ENCODE data around the gene FOXRED1.

FOXRED1 gene

DNA sequence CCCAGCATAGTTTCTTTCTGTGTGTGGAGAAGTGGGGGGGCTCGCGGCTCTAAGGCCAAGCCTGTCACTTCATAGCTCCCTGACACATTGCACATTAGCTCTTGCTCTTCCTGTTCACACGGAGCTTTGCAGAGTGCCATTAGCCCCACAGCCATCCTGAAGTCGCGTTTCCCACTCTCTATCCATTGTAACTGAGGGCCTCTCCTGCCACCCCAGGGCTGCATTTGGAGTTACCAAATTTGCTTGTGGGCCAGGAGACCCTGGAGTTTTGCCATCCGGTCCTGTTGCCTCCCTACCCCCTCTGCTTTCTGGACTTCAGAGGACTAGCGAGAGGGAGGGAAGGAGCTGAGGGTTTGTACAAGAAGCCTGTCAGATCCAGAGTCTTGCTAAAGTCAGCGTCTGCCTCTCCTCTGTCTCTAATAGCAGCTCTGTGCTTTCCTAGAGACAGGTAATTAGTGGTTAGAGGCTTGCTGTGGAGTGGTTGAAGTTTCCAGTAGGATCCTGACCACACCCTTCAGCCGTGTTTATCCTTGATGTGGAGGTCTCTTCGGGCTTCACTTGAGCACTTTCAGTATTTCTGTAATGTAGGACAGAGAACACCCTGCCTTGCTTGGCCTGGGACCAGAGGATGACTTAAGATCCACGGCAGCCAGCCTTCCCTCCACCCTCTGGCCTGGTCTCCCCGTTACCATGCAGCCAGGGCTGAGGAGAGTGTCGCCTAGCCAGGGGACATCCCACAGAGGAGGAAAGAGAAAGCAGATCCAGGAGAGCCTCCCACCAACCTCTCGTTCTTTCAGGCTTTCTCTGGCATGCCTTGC lies 49.0 kb downstream of the FOXRED1 start:
- no peak for DNase-seq (ENCODE audit: low spot score)
- TF ChIP-seq, protein P1, sequence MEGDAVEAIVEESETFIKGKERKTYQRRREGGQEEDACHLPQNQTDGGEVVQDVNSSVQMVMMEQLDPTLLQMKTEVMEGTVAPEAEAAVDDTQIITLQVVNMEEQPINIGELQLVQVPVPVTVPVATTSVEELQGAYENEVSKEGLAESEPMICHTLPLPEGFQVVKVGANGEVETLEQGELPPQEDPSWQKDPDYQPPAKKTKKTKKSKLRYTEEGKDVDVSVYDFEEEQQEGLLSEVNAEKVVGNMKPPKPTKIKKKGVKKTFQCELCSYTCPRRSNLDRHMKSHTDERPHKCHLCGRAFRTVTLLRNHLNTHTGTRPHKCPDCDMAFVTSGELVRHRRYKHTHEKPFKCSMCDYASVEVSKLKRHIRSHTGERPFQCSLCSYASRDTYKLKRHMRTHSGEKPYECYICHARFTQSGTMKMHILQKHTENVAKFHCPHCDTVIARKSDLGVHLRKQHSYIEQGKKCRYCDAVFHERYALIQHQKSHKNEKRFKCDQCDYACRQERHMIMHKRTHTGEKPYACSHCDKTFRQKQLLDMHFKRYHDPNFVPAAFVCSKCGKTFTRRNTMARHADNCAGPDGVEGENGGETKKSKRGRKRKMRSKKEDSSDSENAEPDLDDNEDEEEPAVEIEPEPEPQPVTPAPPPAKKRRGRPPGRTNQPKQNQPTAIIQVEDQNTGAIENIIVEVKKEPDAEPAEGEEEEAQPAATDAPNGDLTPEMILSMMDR (IDR thresholded peaks at IDR 0.05; ENCODE audit: borderline replicate concordance, control extremely low read depth, extremely low read depth, insufficient read depth, missing control alignments) = no peak
- in situ Hi-C loops (cut with MboI; ENCODE audit: low sequenced_read_pairs, unreplicated experiment) = no loop called here

DNA sequence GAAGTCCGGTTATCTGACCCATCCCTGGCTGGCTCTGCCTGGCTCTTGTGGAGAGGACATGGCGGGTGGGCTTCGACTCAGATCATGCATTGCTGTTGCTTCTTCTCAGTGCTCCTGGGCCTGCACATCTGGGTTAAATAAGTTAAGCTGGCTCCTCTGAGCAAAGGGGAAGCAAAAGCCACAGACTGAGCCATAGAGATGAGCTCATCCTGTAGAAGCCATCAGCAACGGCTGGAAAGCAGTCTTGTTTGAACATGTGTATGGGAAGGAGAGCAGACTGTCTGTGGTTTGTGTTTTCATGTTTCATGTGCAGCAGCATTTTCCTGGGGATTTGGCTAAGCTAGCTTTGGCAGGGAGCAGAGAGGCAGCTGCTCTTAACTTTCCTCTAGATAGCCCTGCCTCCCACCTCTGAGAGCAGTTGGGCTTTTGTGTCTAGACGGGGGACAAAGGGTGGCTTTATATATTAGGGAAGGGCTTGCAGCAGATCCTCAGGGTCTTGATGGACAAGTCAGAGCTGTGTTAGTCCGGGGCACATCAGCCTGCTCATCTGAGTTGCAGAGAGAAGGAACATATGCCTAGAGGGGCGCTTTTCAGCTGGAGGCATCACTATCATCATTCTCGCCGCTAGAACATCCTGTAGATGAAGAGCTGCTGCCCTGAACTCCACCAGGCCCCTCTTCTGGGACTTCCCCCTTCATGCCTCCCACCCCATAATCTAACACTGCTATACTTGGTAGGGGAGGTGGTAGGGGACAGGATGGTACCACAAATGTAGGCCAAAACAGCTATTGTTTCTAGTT lies 49.8 kb downstream of the FOXRED1 start:
- DNase-seq (ENCODE audit: low spot score) = peak; percentile 63
- in situ Hi-C loops (cut with MboI; ENCODE audit: low sequenced_read_pairs, unreplicated experiment) = no loop called here

DNA sequence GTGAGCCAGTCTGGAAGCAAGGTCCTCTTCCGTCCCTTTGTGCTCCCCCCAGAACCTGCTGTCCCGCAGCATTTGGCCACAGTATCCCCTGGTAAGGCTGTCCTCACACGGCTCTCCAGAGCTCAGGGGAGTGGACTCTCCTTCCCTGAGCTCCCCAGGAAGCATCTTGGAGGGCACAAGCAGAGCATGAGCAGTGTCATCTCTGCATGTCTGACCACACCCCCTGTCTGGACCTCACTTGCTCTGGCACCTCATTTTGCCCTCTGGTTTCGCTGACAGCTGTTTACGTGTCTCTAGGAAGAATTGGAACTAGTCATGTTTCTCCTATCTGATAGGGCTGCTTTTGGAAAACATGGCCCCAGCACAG lies 50.4 kb downstream of the FOXRED1 start:
- in situ Hi-C loops (cut with MboI; ENCODE audit: low sequenced_read_pairs, unreplicated experiment) = no loop called here
- DNase-seq (ENCODE audit: low spot score) = no peak
- TF ChIP-seq, protein P1 (IDR thresholded peaks at IDR 0.05; ENCODE audit: borderline replicate concordance, control extremely low read depth, extremely low read depth, insufficient read depth, missing control alignments) = no peak

More for the DNA sequence above, 49.8 kb downstream of the FOXRED1 start:
- TF ChIP-seq, protein P1 (IDR thresholded peaks at IDR 0.05; ENCODE audit: borderline replicate concordance, control extremely low read depth, extremely low read depth, insufficient read depth, missing control alignments) = no peak

DNA sequence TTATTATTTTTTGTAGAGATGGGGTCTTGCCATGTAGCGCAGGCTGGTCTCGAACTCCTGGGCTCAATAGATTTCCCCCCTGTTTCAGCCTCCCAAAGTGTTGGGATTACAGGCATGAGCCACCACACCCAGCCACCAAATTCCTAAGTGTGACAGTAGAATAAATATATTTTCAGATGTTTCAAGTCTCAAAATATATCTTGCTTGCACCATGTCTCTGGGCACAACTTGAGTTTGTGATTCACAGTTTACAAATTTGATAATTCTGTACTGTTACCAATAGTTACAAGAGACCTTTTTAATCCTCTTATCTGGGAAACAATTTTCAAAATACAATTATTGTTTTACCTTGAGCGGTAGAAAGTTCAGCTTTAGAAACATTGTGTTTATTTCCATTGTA lies 54.0 kb downstream of the FOXRED1 start:
- TF ChIP-seq, protein P1 (IDR thresholded peaks at IDR 0.05; ENCODE audit: borderline replicate concordance, control extremely low read depth, extremely low read depth, insufficient read depth, missing control alignments) = no peak
- no peak for DNase-seq (ENCODE audit: low spot score)
- in situ Hi-C loops (cut with MboI; ENCODE audit: low sequenced_read_pairs, unreplicated experiment) = no loop called here

DNA sequence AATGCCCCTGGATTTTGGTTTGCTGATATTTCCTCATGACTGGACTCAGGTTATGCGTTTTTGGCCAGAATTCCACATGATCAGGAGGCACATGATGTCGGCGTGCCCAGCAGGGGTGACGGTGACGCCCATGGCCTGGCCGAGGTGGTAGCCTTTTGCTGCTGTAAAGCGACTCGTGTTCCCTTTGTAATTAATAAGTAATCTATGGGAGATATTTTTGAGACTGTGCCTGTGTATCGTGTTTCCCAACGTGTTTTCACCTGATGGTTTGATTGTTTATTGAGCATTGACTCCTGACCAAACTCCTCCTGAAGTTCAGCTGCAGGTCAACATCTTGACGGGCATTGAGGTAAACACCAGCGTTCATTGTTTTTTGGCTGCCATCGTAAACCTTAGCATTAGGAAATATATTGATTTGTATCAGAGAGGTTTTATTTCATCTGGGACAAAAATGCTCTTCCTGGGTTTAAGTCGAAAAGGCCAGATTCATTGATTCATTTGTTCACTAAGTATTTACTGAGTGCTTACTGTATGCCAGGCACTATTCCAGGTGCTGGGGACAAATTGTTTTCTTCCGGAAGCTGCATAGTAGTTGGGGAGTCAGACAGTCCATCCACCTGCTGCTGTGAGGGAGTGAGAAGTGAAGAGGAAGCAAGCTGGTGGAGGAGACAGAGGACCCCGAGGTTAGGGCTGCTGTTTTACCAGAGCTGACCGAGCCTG lies 58.5 kb downstream of the FOXRED1 start:
- no peak for DNase-seq (ENCODE audit: low spot score)
- TF ChIP-seq, protein P1 (IDR thresholded peaks at IDR 0.05; ENCODE audit: borderline replicate concordance, control extremely low read depth, extremely low read depth, insufficient read depth, missing control alignments) = no peak
- in situ Hi-C loops (cut with MboI; ENCODE audit: low sequenced_read_pairs, unreplicated experiment) = no loop called here
